NCI-H187 treated with DMSO at 0.1 percent for 48 hours (cell line): ENCODE measurements around the gene TTC36.
"Not testable (repeated sequence)": the region's sequence is repeated elsewhere in the genome, so short reads cannot be mapped to it uniquely, and the experiment has no call there.

Experiments
- DNase-seq: peaks from one replicate; lab custom pipeline; 2025; lab: John Stamatoyannopoulos, UW

Gene TTC36, protein sequence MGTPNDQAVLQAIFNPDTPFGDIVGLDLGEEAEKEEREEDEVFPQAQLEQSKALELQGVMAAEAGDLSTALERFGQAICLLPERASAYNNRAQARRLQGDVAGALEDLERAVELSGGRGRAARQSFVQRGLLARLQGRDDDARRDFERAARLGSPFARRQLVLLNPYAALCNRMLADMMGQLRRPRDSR

DNA sequence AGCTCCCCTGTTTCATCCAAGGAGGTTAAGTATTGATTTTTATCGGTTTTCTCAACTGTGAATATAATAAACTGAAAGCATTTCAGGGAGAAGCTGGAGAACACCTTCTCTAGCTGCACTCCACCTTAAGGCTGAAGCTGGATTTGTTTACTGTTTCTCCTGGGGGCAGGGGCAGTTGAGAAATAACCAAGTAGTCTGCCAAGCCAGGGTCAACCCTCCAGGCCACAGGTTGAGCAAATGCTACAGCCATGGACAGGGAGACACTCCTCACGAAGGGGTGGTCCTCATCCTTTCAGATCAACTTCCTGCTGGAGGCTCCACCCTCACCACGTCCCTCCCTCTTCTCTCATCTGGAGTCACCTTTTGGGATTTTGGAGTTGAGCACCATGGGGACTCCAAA lies at the start of gene TTC36:
Gene TTC36 (plus strand): TSS at position 366 of the 400 bp plus-strand sequence. CDS start 21 bp downstream, at position 387.
- no peak for DNase-seq

DNA sequence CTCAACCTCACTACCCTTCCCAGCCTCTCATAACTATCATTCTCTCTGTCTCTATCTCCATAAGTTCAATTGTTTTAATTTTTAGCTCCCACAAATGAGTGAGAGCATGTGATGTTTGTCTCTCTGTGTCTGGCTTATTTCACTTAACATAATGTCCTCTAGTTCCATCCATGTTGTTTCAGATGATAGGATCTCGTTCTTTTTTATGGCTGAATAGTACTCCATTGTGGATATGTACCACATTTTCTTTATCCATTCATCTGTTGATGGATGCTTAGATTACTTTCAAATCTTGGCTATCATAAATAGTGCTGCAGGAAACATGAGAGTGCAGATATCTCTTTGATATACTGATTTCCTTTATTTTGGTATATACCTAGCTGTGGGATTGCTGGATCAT lies 46.0 kb upstream of the TTC36 start:
- not testable (repeated sequence) for DNase-seq

DNA sequence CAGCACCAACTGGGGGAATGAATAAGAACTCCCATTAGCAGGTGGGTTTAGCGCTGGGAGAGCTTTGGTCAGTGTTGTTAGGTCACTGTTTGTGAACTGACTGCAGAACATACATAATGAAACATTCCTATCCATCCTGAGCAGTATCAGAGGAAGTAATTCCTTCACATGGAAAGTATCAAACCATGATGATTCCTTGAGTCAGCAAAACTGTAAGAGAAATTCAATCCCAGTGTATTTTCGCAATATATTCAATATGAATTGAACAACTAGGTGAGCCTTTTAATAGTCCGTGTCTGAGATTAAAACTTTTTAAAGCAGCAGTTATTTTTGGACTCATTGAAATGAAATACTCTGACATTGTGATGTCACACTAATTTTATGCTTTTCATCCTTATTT lies 42.9 kb upstream of the TTC36 start:
- DNase-seq: no peak

DNA sequence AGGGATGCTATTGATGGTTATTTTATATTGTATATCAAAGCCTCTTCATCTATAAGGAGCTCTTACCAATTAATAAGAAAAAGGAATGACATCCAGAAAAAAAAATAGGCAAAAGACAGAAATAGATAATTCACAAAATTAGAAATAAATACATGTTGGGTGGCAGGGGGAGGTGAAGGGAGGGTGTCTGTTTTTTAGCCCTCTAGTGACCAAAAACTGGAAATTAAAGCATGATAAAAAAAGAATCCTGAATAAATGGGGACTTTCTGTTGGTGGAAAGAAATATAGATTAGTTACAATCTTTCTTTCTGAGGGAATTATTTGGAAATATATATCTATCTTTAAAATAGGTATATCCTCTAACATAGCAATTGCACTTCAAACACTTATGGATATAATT lies 42.0 kb upstream of the TTC36 start:
- no peak for DNase-seq

DNA sequence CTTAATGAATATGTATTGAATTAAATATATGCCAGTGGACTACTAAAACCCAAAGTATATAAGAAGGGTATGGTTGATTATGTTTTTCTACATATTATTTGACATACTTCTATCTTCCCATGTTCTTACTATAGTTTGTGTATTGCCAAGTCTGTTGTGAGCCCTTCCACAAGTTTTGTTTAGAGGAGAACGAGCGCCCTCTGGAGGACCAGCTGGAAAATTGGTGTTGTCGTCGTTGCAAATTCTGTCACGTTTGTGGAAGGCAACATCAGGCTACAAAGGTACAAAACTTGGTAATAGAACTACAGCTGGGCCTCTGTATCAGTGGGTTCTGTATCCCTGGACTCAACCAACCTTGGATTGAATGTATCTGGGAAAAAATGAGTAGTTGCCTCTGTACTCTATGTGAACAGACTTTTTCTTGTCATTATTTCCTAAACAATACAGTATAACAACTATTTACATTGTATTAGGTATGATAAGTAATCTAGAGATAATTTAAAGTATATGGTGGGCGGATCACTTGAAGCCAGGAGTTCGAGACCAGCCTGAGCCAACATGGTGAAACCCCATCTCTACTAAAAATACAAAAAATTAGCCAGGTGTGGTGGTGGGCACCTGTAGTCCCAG lies 38.7 kb upstream of the TTC36 start:
- peak; percentile 41 for DNase-seq

GRCh38 chr11:118491041-118491440 lies 36.2 kb upstream of the TTC36 start:
- DNase-seq: no peak

DNA sequence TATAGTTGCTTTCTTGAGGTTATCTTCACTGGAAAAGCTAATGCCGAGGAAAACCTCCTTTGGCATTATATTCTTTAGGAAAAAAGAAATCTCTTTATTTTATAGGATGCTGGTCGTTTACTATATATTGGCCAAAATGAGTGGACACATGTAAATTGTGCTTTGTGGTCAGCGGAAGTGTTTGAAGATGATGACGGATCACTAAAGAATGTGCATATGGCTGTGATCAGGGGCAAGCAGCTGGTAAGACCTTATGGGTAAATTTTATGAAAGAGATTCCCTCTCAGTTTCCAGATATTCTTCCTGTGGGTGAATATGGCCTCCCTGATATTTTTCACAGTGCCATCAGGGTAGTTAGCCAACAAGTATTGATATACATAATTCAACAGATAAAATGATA lies 29.4 kb upstream of the TTC36 start:
- DNase-seq: no peak

- no peak for DNase-seq
Measured at GRCh38 chr11:118503216-118503615, 24.1 kb upstream of the TTC36 start.

- no peak for DNase-seq
Measured at GRCh38 chr11:118511601-118512000, 15.7 kb upstream of the TTC36 start.

DNA sequence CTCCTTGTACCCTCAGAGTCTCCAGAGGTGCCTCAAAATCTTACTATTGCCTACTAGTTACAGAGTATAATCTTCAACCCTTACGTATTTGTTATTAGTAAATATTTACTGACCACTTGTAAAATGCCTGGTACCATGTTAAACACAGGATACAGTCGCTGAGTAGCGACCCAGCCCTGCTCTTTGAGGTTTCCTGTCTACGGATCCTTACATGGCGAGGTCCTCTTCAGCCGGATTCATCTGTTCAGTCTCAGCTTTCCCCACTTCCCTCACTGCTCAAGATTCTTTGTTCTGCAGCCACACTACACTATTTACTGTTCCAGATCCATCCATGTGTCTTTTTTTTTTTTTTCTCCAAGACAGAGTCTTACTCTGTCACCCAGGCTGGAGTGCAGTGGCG lies 13.2 kb upstream of the TTC36 start:
- DNase-seq: no peak

- no peak for DNase-seq
Measured at GRCh38 chr11:118519549-118519948, 7.7 kb upstream of the TTC36 start.

DNA sequence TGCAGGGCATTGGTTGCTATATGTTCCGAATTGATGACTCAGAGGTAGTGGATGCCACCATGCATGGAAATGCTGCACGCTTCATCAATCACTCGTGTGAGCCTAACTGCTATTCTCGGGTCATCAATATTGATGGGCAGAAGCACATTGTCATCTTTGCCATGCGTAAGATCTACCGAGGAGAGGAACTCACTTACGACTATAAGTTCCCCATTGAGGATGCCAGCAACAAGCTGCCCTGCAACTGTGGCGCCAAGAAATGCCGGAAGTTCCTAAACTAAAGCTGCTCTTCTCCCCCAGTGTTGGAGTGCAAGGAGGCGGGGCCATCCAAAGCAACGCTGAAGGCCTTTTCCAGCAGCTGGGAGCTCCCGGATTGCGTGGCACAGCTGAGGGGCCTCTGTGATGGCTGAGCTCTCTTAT lies 5.4 kb upstream of the TTC36 start:
- DNase-seq: no peak

GRCh38 chr11:118522571-118523072 lies 4.7 kb upstream of the TTC36 start:
- DNase-seq: no peak

DNA sequence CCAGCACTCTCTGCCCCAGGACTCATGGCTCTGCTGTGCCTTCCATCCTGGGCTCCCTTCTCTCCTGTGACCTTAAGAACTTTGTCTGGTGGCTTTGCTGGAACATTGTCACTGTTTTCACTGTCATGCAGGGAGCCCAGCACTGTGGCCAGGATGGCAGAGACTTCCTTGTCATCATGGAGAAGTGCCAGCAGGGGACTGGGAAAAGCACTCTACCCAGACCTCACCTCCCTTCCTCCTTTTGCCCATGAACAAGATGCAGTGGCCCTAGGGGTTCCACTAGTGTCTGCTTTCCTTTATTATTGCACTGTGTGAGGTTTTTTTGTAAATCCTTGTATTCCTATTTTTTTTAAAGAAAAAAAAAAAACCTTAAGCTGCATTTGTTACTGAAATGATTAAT lies 2.9 kb upstream of the TTC36 start:
- no peak for DNase-seq

DNA sequence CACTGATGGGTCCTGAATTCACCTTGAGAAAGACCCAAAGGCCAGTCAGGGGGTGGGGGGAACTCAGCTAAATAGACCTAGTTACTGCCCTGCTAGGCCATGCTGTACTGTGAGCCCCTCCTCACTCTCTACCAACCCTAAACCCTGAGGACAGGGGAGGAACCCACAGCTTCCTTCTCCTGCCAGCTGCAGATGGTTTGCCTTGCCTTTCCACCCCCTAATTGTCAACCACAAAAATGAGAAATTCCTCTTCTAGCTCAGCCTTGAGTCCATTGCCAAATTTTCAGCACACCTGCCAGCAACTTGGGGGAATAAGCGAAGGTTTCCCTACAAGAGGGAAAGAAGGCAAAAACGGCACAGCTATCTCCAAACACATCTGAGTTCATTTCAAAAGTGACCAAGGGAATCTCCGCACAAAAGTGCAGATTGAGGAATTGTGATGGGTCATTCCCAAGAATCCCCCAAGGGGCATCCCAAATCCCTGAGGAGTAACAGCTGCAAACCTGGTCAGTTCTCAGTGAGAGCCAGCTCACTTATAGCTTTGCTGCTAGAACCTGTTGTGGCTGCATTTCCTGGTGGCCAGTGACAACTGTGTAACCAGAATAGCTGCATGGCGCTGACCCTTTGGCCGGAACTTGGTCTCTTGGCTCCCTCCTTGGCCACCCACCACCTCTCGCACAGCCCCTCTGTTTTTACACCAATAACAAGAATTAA lies 2.4 kb upstream of the TTC36 start:
- no peak for DNase-seq

- no peak for DNase-seq
Measured at GRCh38 chr11:118526688-118527087, 586 bp upstream of the TTC36 start.

GRCh38 chr11:118528511-118528910 lies 1.2 kb downstream of the TTC36 start:
- no peak for DNase-seq

DNA sequence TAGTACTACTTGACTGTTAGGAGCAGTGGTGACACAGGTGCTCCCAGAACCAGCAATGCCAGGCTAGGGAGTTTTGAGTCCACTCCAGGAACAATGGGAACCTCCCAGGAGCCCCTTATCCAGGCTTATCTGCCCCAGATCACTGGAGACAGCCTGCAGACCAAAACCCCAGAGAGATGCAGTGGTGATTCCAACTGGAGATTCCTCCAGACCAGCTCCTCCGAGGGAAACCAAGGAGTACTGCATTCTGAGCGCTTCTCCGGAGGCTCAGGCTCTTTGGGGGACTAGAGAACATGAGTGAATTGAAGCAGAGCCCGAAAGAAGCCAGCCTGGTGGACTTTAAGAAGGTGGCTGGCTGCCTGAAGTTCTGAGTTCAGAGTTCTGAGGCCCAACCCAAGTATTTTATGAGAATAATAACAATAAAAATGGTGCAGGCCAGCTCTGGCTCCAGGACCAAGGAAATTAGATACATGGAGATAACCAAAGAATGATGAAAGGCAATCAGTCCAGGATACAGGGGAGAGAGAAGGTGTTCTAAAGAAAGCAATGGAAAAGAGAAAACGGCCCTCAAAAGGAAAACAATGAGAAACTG lies 2.4 kb downstream of the TTC36 start:
- DNase-seq: no peak

GRCh38 chr11:118530180-118530682 lies 3.0 kb downstream of the TTC36 start:
- DNase-seq: no peak

DNA sequence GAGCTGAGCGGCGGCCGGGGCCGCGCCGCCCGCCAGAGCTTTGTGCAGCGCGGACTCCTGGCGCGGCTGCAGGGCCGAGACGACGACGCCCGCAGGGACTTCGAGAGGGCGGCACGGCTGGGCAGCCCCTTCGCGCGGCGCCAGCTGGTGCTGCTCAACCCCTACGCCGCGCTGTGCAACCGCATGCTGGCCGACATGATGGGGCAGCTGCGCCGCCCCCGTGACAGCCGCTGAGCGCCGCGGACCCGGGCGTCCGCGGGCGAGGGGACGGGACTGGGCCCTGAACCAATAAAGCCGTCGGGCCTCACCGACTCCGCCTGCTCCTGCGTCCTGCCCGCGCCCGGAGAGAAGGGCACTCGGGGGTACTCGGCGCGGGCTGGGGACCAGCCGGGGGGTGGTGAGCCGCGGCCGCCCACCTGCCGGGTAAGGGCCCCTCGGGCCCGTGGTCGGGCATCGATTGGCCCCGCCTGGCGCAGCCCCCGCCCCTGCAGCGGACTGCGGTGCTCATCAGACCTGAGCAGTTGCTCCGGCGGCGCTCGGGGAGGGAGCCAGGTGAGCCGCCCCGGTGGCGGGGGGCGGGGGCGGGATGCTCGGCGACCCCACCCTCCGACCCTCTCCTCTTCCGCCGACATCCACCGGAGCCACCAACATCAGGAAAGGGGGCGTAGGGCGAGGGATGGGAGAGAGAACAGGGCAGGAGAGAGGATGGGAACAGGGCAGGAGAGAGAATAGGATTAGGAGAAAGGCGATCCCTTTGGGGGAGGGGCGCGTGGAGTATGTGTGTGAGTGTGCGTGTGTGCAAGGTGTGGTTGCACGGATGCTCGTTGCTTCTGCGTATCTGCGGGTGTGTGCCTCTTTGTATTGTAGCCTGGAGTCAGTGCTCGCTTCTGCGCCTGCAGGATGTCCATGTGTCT lies 3.7 kb downstream of the TTC36 start, which contains the start of gene TMEM25:
Gene TMEM25 (plus strand): TSS at position 510 of the 914 bp plus-strand sequence. CDS start 610 bp downstream, outside the sequence.
- no peak for DNase-seq

DNA sequence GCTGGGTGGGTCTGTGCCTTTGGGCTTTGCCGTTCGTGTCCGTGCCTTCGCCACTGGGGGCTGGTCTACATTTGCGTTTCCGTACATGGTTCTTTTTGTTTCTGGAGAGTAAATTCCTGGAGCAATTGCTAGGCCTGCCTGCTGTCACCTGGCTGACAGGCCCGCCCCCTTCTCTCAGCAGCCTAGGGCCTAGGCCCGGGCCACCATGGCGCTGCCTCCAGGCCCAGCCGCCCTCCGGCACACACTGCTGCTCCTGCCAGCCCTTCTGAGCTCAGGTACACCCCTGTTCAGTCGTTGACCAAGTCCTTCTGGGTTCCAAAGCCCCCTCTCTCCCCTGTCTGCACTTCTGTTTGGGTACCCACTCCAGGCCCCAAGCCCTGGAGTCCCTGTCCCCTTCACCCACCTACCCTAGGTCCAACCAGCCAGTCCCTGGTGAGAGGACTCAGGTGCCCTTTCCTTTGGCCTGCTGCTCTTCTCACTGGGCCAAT lies 4.4 kb downstream of the TTC36 start:
- DNase-seq: no peak
